ENCODE data around the gene RAB22A. TPM values are rescaled to one million over a fixed set of nuclear protein-coding genes. Genes with fewer than 3 reads are reported as not detected.

The RAB22A gene
- total RNA-seq, 2 donors from 2014 or later: 8.4 to 11.6 TPM

DNA sequence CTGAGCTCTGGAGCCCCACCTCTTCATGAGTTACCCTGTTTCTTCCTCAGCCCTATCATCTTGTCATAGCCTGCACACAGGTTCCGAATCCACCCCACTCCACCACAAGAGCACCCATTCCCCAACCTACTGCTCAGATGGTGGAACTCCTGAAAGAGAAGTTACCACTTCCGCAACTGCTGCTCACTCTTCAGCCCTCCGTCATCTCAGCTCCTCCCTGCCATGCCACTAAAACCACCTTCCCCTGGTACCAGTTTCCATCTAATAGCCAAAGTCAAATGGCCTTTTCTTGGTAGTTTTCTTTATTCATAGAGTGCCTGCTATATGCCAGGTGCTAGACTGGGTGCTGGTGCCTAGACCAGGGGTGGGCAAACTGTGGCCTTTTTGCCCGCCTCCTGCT is 3.9 kb downstream of the RAB22A start:
- 92 to 96% methylated on average over 3 to 4 of the region's 4 CpGs for WGBS, 2 experiments (ENCODE audit: insufficient coverage in 1 of 2, insufficient read length in 1 of 2)
- H3K27ac ChIP-seq (ENCODE audit: low read depth, low read length): no peak overlapping the region
- no peak overlapping the region for H3K9ac ChIP-seq (ENCODE audit: extremely low read depth, low read length, poor library complexity, severe bottlenecking)
- Mint-ChIP-seq H3K9me3 (no peaks in the 10 kb centered on the region), H3K27ac (peak overlapping the region; percentile 27), H3K4me3 (no peak overlapping the region), H3K27me3 (ENCODE audit: insufficient read depth) (no peaks in the 10 kb centered on the region), H3K4me1 (peaks cover 17% of the 10 kb centered on the region), H3K36me3 (ENCODE audit: low read depth) (peaks cover 53% of the 10 kb centered on the region)
- no peaks in the 10 kb centered on the region for H3K27me3 ChIP-seq (ENCODE audit: control insufficient read depth, insufficient read depth, low read length, poor library complexity, severe bottlenecking)
- H3K4me3 ChIP-seq (ENCODE audit: low read length): peak overlapping the region; percentile 28
- TF ChIP-seq, protein P1, sequence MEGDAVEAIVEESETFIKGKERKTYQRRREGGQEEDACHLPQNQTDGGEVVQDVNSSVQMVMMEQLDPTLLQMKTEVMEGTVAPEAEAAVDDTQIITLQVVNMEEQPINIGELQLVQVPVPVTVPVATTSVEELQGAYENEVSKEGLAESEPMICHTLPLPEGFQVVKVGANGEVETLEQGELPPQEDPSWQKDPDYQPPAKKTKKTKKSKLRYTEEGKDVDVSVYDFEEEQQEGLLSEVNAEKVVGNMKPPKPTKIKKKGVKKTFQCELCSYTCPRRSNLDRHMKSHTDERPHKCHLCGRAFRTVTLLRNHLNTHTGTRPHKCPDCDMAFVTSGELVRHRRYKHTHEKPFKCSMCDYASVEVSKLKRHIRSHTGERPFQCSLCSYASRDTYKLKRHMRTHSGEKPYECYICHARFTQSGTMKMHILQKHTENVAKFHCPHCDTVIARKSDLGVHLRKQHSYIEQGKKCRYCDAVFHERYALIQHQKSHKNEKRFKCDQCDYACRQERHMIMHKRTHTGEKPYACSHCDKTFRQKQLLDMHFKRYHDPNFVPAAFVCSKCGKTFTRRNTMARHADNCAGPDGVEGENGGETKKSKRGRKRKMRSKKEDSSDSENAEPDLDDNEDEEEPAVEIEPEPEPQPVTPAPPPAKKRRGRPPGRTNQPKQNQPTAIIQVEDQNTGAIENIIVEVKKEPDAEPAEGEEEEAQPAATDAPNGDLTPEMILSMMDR (conservative IDR thresholded peaks at IDR 0.05): no peak
- peaks cover 65% of the 10 kb centered on the region for H3K36me3 ChIP-seq (ENCODE audit: control insufficient read depth, insufficient read depth, low read length)
- H3K9me3 ChIP-seq (ENCODE audit: control insufficient read depth, low read length): no peaks in the 10 kb centered on the region
- no peak for DNase-seq
- H3K4me1 ChIP-seq (ENCODE audit: control insufficient read depth, insufficient read depth, low read length): peaks cover 2% of the 10 kb centered on the region

DNA sequence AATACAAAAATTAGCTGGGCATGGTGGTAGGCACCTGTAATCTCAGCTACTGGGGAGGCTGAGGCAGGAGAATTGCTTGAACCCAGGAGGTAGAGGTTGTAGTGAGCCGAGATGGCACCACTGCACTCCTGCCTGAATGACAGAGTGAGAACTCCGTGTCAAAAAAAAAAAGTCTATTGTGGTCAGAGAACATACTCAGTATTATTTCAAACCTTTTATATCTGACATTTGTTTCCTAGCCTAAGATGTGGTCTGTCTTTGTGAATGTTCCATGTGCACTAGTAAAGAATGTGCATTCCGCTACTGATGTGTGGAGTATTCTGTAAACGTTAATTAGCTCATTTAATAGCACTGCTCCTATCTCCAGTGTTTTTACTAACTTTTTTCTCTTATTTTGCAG is 11.7 kb downstream of the RAB22A start:
- H3K36me3 ChIP-seq (ENCODE audit: control insufficient read depth, insufficient read depth, low read length): peaks cover 55% of the 10 kb centered on the region
- H3K36me3 Mint-ChIP-seq (ENCODE audit: low read depth): peaks cover 34% of the 10 kb centered on the region
- no peak overlapping the region for H3K27ac ChIP-seq (ENCODE audit: low read depth, low read length)
- no peaks in the 10 kb centered on the region for H3K27me3 ChIP-seq (ENCODE audit: control insufficient read depth, insufficient read depth, low read length, poor library complexity, severe bottlenecking)
- no peak for DNase-seq
- H3K27me3 Mint-ChIP-seq (ENCODE audit: insufficient read depth): no peaks in the 10 kb centered on the region
- WGBS, 2 experiments (ENCODE audit: insufficient coverage in 1 of 2, insufficient read length in 1 of 2): 71 to 93% methylated on average over 1 to 4 of the region's 4 CpGs
- no peaks in the 10 kb centered on the region for H3K9me3 ChIP-seq (ENCODE audit: control insufficient read depth, low read length)
- no peaks in the 10 kb centered on the region for H3K9me3 Mint-ChIP-seq
- no peaks in the 10 kb centered on the region for H3K4me1 ChIP-seq (ENCODE audit: control insufficient read depth, insufficient read depth, low read length)
- no peak overlapping the region for H3K9ac ChIP-seq (ENCODE audit: extremely low read depth, low read length, poor library complexity, severe bottlenecking)
- peaks cover 2% of the 10 kb centered on the region for H3K4me1 Mint-ChIP-seq
- H3K27ac Mint-ChIP-seq: no peak overlapping the region
- no peak overlapping the region for H3K4me3 Mint-ChIP-seq
- TF ChIP-seq, protein P1 (conservative IDR thresholded peaks at IDR 0.05): no peak
- H3K4me3 ChIP-seq (ENCODE audit: low read length): no peak overlapping the region

DNA sequence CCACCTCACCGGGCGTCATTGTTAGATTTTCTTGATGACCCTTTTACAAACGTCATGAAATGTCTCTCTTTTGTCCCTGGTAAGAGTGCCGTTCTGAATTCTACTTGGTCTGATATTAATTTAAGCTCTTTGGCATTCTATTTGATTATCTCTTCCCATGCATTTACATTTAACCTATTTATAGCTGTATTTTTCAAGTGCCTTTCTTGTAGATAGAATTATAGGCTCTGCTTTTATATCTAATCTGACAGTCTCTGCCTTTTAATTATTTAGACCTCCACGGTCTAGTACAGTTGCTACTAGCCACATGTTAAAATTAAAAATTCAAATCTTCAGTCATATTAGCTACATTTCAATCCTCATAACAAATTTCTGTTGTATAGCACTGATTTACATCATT is 12.6 kb downstream of the RAB22A start:
- TF ChIP-seq, protein P1 (conservative IDR thresholded peaks at IDR 0.05): no peak
- WGBS, 2 experiments (ENCODE audit: insufficient coverage in 1 of 2, insufficient read length in 1 of 2): 52 to 71% methylated on average over 5 of the region's 5 CpGs
- no peak overlapping the region for H3K27ac Mint-ChIP-seq
- Histone ChIP-seq H3K9me3 (ENCODE audit: control insufficient read depth, low read length) (no peaks in the 10 kb centered on the region), H3K27me3 (ENCODE audit: control insufficient read depth, insufficient read depth, low read length, poor library complexity, severe bottlenecking) (no peaks in the 10 kb centered on the region), H3K4me3 (ENCODE audit: low read length) (no peak overlapping the region), H3K9ac (ENCODE audit: extremely low read depth, low read length, poor library complexity, severe bottlenecking) (peak overlapping the region; percentile 28), H3K4me1 (ENCODE audit: control insufficient read depth, insufficient read depth, low read length) (no peaks in the 10 kb centered on the region), H3K27ac (ENCODE audit: low read depth, low read length) (no peak overlapping the region), H3K36me3 (ENCODE audit: control insufficient read depth, insufficient read depth, low read length) (peaks cover 46% of the 10 kb centered on the region)
- no peaks in the 10 kb centered on the region for H3K9me3 Mint-ChIP-seq
- H3K4me1 Mint-ChIP-seq: peaks cover 3% of the 10 kb centered on the region
- no peaks in the 10 kb centered on the region for H3K27me3 Mint-ChIP-seq (ENCODE audit: insufficient read depth)
- peaks cover 25% of the 10 kb centered on the region for H3K36me3 Mint-ChIP-seq (ENCODE audit: low read depth)
- H3K4me3 Mint-ChIP-seq: no peak overlapping the region
- no peak for DNase-seq

All from endodermal cell (in vitro differentiated cells).